NCI-H460 (cell line): Measurements from ENCODE around the gene HSPA1L. TPM values are rescaled to one million over a fixed set of nuclear protein-coding genes. Genes with fewer than 3 reads are reported as not detected.
"Not testable (repeated sequence)": the region's sequence is repeated elsewhere in the genome, so short reads cannot be mapped to it uniquely, and the experiment has no call there.

Experiments
- DNase-seq: peaks from one replicate; pipeline ENCODE4 v3.0.0-alpha.2; 2016; ENCODE audit warnings: low read depth; ENCODE audit errors: extremely low read depth
- polyA plus RNA-seq: library from polyadenylated mRNA; depleted of rRNA; stranded (reverse); fragments of >200 nt; gene quantifications from 2 replicates; pipeline ENCODE4 v1.2.3, GENCODE V29; 2014; cell fraction: nucleus; rRNA removed
- total RNA-seq: library from RNA; depleted of rRNA; stranded (reverse); fragments of >200 nt; shearing (Covaris generic); gene quantifications from 2 replicates; pipeline ENCODE4 v1.2.3, GENCODE V29; 2014; rRNA removed

Gene HSPA1L
- 0.82 and 1.0 TPM in 2 replicates for total RNA-seq
- 0.10 TPM in 1 of 2 replicates, not detected in the other for polyA plus RNA-seq

GRCh38 chr6:31815025-31815838, at the start of gene HSPA1L, which contains the start of gene HSPA1A:
HSPA1L (minus strand) TSS chr6:31815283; CDS start chr6:31811972, 3,311 bp downstream.
HSPA1A (plus strand) TSS chr6:31815543; CDS start chr6:31815757, 214 bp downstream.
- peak; percentile 96 for DNase-seq

GRCh38 chr6:31864818-31865204, 49.7 kb upstream of the HSPA1L start:
- no peak for DNase-seq

GRCh38 chr6:31864123-31864562, 49.1 kb upstream of the HSPA1L start:
- not testable (repeated sequence) for DNase-seq

GRCh38 chr6:31862344-31863235, 47.5 kb upstream of the HSPA1L start, which contains the start of gene NEU1:
NEU1 (minus strand) TSS chr6:31862821; CDS start chr6:31862776, 45 bp downstream.
- peak; percentile 99 for DNase-seq

- no peak for DNase-seq
Observed at GRCh38 chr6:31861919-31862343, 46.8 kb upstream of the HSPA1L start.

- no peak for DNase-seq
Observed at GRCh38 chr6:31861150-31861549, 46.1 kb upstream of the HSPA1L start.

GRCh38 chr6:31860349-31860748, 45.3 kb upstream of the HSPA1L start:
- no peak for DNase-seq

GRCh38 chr6:31859923-31860322, 44.8 kb upstream of the HSPA1L start:
- DNase-seq, result no peak

- no peak for DNase-seq
Observed at GRCh38 chr6:31858707-31859106, 43.6 kb upstream of the HSPA1L start.

- not testable (repeated sequence) for DNase-seq
Observed at GRCh38 chr6:31857774-31858173, 42.7 kb upstream of the HSPA1L start.

- DNase-seq, result not testable (repeated sequence)
Observed at GRCh38 chr6:31851980-31852718, 37.1 kb upstream of the HSPA1L start.

- DNase-seq, result no peak
Observed at GRCh38 chr6:31851485-31851832, 36.4 kb upstream of the HSPA1L start.

GRCh38 chr6:31850765-31851484, 35.8 kb upstream of the HSPA1L start:
- no peak for DNase-seq

- DNase-seq, result no peak
Observed at GRCh38 chr6:31847276-31847978, 32.3 kb upstream of the HSPA1L start.

GRCh38 chr6:31844507-31844906, 29.4 kb upstream of the HSPA1L start:
- DNase-seq, result no peak

- no peak for DNase-seq
Observed at GRCh38 chr6:31842053-31842452, 27.0 kb upstream of the HSPA1L start.

GRCh38 chr6:31839779-31840126, 24.7 kb upstream of the HSPA1L start:
- not testable (repeated sequence) for DNase-seq

- DNase-seq, result no peak
Observed at GRCh38 chr6:31838968-31839367, 23.9 kb upstream of the HSPA1L start.

GRCh38 chr6:31838114-31838553, 23.1 kb upstream of the HSPA1L start:
- not testable (repeated sequence) for DNase-seq
